Transverse colon (tissue), 4 donors: ENCODE results near the gene TRAM2.

Source experiments
- CTCF ChIP-seq, 5 experiments: fragments of 200-600 bp in 3 of 5; fragments of 450-650 bp in 2 of 5; sonication (generic) in 3 of 5; IDR thresholded peaks; 1 replicate in 2 of 5; 2 replicates in 3 of 5; pipeline ENCODE4 v1.5.1; 2016 to 2017; ENCODE audit warnings: antibody characterized with exemption in 5 of 5, inconsistent platforms in 3 of 5, mild to moderate bottlenecking in 2 of 5, moderate library complexity in 1 of 5
- EP300 ChIP-seq: sonication (generic); formaldehyde crosslinking; IDR thresholded peaks from one replicate; pipeline ENCODE4 v1.6.1; 2017; ENCODE audit warnings: antibody characterized with exemption, low read depth
- POLR2A ChIP-seq: fragments of 450-650 bp; IDR thresholded peaks from one replicate; pipeline ENCODE4 v1.6.1; 2016; ENCODE audit warnings: antibody characterized with exemption, mild to moderate bottlenecking, moderate library complexity
- POLR2AphosphoS5 ChIP-seq, 3 donors: sonication (generic); formaldehyde crosslinking; IDR thresholded peaks; one replicate each; pipeline ENCODE4 v1.6.1; 2016; ENCODE audit warnings: antibody characterized with exemption in 3 of 3

GRCh38 chr6:52550014-52550575 is 26.8 kb downstream of the TRAM2 start:
- TF ChIP-seq CTCF (IDR thresholded peaks at IDR 0.05): no peak
- TF ChIP-seq EP300: no peak
- TF ChIP-seq POLR2A: no peak
- TF ChIP-seq POLR2AphosphoS5 (IDR thresholded peaks at IDR 0.05): peak in 1 of 3 donors; percentile 23
